GM21723 (cell line): ENCODE results near the gene SPX.

Experiments
- ATAC-seq: cut with Tn5 transposase; IDR thresholded peaks from one replicate; pipeline ENCODE4 v1.9.1; 2021; ENCODE audit warnings: mild to moderate bottlenecking, moderate library complexity; ENCODE audit not compliant: unreplicated experiment

The SPX gene

DNA sequence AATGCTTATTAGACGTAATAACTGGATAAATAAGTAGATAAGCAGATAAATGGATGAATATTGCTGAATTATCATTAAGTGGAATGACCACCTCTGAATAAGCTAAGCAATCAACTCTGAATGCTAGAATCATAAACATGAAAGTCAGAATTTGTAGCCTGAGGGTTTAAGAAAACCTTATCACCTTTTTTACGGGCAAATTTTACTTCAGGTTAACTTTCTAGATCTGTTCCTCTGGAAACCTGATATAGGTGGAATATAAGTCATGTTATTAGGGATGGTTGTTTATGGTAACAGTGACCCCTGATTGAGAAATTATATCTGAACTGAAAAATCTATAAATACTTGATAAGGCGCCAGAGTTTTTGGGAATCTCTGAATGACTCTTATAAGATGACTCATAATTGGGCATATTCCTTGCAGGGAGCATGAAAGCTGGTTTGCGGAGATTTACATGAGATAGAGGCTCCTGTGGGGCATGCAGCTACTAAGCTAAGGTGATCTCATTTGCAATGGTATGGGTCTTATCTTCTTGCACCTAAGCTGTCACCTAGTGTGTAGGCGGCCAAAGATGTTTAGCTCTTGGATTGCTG, 12.1 kb downstream of the SPX start:
- no peak for ATAC-seq

DNA sequence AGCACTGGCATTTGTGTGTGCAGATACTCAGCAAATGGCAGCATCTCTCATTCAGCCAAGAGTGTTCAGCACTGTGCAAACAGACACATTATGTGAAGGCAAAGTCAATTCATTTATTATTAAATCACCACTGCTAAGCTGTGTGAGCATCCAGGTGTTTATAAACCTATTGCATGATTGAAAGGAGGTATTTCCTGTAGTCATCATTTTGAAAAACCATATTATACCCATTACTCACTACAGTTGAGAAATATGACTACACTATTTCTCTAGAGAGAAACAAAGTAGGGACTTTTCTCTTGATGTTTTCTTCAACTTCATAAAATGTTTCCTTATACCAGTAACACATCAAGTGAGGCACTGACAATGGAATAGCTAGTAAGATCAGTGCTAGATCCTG, 13.7 kb downstream of the SPX start:
- no peak for ATAC-seq

DNA sequence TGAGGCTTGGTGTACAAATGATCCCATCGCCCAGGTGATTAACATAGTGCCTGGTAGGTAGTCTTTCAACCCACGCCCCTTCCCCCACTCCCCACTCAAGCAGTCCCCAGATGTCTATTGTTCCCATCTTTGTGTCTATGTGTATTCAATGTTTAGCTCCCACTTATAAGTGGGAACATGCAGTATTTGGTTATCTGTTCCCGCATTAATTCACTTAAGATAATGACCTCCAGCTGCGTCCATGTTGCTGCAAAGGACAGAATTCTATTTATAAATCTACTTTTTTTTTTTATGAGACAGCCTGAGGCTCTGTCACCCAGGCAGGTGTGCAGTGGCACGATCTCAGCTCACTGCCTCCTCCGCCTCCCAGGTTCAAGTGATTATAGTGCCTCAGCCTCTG, 15.7 kb downstream of the SPX start:
- ATAC-seq = no peak

DNA sequence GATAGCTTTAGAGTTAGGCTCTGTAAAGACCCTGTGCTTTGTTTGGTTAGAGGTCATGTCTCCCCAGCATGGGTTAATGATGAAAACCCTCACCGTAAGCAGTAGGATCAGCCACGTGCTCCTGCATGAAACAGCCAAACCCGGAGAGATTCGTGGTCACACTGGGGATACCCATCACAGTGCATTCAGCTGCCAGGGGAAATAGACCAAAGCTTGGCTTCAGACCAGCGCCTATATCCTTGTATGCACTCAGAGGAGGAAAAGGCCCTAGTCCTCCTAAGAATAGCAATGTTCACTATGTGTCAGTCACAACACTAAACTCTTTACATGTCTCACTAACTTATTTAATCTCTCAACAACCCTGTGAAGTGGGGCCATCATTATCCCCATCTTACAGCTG, 16.3 kb downstream of the SPX start:
- no peak for ATAC-seq

DNA sequence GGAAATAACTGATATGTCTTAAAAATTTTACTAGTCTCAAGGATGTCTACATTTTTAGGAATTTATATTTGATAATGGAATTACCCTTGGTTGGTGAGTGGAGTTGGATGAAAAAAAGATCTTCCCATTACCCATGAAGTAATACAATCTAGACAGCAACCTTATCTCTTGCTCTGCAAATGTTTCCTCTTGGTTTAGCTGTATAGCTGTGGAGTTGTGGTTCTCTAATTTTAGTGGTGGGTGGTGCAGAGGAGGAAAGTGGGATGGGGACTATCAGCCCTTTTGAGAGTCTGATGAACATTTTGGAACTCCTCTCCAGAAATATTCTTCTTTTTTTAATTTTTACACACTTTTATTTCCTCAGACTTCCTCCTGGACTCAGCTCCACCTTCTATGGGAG, 17.1 kb downstream of the SPX start:
- ATAC-seq = no peak

DNA sequence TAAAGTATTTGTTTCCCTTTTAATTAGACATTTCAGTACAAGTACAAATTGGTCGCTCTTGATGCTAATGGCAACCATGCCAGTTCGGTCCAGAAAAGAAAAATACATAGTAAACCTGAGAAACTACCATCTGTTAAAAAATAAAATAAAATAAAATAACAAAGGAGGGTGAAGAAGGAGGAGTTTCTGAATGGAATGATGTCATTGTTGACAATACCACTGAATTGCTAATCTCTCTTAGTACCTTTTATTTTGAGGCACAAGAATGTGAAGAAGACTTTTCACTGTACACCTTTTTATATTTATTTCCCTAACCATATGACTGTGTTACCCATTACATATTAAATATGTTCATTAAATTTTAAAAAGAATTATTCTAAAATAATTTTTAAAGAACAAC, 19.5 kb downstream of the SPX start:
- ATAC-seq = no peak

DNA sequence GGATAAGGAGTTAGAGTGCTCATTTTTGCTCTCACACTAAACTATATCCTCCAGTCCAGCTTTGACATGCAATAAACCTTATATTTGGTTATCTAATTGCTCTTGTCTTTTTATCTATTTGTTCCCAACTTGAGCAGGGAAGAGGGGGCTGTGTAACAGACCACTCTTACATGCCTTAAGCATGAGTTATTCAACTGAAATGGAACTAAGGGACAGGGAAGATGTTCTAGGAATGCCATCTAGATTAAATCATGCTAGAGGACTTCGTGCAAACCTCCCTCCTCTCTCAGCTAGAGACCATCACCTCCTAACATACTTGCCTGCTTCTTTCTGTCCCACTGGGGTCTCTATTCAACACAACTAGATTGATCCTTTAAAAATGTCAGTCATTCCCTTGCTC, 20.6 kb downstream of the SPX start:
- no peak for ATAC-seq

DNA sequence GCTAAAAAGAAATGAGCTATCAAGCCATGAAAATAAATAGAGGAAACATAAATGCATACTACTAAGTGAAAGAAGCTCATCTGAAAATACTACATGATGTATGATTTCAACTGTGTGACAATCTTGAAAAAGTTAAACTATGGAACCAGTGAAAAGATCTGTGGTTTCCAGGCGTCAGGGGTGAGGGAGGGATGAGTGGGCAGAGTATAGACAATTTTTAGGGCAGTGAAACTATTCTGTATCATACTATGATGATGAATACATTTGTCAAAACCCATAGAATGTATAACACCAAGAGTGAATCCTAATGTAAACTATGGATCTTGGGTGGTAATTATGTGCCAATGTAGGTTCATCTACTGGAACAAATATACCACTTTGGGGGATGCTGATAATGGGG, 21.3 kb downstream of the SPX start:
- ATAC-seq = no peak

DNA sequence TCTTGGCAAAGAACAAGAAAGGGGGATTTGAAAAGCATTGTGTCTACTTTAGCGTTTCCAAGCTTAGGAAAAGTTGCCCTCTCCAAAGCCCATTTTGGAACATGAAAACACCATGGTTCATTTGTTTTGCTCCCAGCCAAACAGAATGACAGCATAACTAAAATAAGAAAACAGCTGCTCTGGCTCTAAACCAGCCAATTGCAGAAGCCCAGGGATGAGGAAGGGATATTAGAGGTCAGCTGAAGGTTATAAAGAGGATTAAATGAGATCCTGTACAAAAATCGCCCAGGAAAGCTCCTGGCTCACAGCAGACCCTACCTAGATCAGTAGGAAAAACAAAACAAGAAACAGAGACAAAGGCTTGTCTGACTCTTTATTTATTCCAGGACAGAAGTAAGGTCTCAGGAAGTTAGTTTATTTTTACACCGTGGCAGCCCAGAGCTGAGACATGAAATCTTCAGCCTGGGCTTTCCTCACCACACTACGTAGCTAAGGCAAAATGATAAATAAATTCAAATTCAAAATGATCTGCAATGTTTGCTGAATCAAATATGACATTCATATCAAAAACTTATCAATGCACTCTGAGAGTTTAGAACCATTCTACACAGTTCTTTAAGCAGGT, 25.9 kb downstream of the SPX start:
- ATAC-seq = no peak

DNA sequence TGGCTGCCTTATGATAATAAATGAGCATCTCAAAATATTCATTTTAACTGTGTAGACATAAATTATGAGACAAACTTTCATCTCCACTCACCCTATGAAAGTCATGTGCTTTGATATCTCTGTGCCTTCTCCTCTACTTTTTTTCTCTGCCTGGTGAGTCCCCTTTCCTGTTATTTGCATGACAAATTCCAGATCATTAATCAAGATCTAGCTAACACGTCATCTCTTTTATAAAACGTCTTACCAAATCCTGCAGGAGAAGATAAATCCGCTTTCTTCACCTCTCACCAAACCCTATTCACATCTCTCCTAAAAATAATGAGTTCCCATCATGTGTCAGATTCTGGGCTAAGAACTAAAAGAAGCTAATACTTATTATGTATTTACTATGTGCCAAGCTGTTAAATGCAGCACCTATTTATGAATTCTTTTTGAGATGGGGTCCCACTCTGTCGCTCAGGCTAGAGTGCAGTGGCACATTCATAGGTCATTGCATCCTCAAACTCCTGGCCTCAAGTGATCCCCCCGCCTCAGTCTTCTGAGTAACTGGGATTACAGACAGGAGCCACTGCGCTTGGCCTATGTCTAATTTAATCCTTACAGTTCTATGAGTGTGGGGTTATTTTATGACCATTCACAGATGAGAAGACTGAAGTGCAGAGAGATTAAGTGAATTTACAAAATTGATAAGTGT, 26.7 kb downstream of the SPX start:
- no peak for ATAC-seq

DNA sequence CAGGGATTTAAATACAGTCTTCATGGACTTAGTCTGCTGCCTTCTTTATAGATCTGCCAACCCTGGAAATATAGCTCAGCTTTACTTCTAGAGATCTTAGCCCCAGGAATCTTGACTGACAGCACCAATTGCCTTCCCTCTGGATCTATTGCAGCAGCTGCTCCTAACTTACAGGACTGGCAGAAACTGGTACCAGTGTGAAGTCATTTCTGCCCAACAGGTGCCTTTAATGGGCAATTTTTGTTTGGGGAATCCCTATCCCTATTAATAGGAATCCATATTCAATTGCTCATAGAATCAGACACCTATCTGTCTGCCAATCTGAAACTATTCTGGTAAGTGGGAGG, 27.2 kb downstream of the SPX start:
- ATAC-seq = no peak

DNA sequence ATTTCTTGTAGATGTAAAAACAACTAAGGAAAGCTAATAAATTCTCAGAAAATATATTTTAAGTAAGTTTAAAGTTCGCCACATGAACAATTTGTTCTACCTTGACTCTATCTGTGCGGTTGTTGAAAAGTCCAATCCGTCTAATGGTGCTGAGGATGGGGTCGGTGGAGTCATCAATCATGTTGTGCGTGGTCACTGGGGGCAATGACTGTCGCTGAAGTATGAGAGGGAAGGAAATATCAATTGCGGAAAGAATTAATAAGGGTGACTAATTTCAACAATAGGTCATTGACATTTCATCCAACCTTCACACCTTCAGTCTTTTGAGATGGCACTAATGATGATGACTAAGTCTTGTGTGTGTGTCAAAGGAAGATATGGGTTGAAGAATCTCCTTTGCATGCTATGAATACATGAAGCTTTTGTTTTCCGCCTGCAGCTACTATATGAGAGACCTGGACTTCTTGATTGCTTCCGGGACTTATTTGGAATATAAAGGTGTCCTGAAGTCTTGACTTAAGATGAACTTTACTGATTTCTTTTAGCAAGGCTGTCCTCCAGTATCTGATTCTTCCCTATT, 32.1 kb downstream of the SPX start:
- ATAC-seq = no peak

DNA sequence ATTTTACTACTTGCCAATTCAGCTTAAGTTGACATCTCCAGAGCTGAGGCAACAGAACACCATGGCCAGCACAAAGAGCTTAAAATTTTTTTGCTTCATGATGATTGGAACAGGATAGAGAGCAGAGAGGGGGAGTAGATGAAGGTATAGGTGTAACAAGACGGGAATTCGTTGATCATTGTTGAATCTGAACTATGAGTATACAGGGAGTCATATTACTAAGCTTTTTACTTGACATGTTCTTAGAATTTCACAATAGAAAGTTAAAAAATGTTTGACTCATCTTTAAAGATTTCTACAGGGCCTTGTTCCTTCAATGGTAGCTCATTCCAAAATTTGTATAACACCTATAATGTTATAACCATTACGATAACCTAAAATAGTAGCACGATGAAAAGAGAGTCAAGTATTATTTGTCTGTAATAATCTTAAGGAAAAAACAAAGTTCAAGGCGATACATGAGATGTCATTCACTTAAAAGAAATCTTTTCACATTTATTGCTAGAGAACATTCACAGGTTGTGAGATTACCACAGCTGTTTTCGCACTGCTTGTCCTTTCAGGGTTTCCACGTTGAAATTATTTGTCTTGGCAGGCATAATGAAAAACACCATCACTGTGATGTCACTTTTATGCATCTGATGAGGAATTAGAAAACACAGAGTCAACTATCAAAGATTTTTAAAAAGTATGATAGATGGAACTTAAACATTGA, 33.9 kb downstream of the SPX start:
- ATAC-seq = no peak

DNA sequence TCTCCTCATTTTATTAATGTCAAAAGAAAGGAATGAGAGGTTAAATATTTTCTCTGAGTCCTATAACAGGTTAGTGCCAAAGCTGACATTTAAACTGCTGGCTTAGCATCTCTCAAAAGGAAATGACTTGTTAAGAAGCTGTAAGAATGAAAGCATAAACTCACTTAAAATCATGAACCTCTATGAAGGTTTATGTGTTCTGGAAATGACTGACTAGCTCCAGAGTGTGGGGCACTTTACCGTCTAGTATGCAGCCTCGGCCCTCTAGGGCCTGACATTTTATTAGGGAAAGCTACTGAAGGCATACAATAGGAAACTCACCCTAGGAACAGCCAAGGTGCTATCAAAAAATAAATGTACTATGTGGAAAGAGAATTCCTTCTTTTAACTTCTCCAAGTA, 35.1 kb downstream of the SPX start:
- ATAC-seq = no peak

DNA sequence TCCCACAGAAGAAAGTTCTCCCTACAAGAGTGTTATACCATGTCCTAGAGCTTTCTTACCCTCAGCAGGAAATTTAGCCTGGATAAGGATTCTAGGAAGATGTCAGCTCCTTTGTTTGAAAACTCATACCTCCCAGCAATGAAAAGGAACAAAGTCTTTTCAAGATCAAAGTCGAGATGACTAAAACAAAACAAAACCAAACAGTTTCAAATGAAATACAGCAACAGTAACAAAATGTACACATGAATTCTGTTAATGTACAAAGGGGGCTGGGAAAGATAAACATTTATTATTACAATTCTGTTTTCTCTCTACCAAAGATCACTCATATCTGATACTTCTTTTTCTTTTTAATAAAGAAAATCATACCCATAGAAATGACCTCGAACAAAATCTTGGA, 36.8 kb downstream of the SPX start:
- ATAC-seq = no peak

DNA sequence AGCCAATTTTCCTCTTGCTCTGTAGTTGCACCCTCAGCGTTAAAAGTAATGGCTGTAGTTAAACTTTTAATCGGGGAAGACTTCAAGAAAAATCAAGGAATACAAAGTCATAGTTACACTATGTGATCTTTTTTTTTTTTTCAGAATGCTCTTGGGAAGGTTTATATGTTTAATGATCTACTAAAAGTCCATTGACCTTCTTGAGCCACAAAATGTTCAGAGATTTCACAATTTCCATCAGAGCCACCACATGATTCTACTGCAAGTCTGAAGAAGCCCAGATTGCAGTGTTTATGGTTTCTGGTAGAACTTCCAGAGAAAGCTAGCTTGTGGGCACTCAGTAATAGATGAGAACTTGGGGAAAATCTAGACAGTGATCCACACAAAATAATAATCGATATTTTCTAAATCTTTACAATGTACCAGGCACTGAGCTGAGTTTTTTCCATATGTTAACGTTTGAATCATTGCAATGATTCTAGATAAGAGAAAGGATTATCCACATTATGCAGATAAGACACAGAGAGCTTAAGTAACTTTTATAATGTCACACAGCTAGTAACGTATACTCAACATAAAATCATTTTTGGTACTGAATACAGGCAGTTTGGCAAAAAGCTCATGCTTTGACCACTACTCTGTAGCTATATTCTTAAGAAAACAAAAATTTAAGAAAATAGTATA, 40.3 kb downstream of the SPX start:
- ATAC-seq = no peak

DNA sequence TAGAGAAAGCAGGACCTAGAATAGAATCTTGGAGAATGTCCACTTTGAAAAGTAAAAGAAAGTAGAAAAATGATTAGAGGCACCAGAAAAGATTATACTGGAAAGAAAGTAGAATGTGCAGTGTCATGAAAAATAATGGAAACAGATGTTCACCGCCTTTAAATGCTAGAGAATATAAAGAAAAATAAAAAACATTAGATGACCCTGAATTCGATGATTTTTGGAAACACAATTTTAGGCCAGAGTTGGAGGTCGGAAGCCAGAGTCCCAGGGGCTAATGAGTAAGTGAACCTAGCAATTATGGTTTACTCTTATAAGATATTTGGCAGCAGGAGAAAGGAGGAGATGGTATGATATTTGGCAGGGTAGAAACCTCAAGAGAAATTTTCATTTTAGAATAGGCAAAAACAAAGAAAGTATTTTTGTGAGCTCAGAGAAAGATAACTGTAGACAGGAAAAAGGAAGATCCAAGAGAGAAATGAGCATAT, 40.9 kb downstream of the SPX start:
- no peak for ATAC-seq

DNA sequence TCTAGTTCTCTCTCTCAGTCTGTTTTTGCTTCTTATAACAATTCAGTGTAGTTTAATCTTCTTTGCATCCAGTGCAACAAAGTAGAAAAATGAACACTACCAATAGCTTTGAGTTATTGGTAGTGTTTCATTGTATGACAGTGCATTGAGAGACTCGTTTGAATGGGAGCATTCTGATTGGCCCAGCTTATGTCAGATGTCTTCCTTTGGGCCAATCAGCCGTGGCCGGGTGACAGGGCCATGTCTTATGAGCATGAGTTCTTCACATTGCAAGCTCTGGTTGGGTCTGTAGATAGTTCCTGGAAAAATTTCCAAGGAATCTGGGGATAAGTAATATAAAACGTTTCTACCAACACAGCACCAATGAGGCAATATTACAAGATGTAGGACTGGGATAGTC, 42.0 kb downstream of the SPX start:
- ATAC-seq = no peak

DNA sequence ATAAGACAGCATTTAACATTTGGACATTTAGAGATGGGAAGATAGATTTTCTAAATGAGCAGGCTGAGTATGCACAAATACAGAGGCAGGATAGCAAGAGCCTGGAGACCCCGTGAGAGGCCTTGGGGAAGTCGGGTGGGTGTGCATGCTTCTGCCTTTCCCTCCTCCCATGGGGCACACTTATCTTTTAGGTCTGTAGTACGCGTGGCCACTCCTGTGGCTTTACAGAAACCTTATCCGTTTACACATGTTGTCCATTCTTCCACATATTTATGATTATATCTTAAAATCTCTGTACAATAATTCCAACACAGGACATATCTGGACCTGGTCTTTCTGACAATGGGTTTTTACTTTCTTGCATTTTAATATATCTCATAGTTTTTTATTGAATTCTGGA, 45.0 kb downstream of the SPX start:
- no peak for ATAC-seq

DNA sequence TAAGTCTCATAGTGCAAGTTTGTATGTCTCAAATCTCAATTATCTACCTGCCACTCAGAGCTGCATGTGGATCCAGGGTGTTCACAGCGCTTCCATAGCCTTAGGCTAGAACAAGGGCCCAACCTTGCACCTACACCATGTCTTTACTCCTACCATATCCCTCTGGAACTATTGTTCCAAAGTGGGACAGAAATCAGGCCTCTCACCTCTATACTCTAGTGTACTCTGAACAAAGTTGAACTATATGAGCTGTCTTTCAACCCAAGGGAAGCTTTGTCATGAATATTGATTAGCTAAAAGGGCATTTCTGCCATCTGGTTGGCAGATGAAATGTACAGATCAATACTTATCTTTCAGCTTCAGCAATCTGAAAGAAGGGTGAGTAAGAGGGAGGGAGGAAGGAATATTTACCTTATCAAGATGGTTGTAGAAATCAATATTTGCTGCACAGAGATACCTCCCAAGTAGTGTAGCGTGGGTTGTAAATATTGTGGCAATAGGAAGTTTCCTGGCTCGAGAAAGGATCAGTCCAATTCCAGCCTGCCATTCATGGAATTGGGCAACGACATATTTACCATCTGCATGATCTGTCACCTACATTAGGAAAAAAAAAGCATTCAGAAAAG, 47.8 kb downstream of the SPX start:
- no peak for ATAC-seq

DNA sequence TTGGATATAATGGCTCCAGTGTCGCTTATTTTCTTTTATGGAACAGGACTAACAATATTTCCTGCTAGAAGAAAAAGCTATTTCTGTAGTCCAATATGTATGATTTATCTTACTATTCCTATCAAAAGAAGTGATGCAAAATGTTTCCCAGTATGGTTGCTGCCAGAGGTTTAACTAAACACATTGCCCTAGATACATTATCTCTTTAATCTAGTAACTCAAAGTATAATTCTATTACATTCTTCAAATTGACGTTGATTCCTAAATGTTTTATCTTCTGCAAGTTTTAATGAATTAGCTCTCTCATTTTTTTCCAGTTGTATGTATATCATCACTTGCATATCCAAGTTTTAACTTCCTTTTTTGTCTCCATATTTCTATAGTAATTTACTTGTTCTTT, 50.3 kb downstream of the SPX start:
- no peak for ATAC-seq
